ENCODE data around the gene PGM1. TPM values are rescaled to one million over a fixed set of nuclear protein-coding genes. Genes with fewer than 3 reads are reported as not detected.

Gene PGM1
- total RNA-seq, result 70.2 and 119 TPM in 2 replicates

GRCh38 chr1:63593303-63593885 lies at the start of gene PGM1:
PGM1 (plus strand) TSS chr1:63593411; CDS start chr1:63593489, 78 bp downstream.

Other genes starting within 250 kb of the PGM1 start
- 10.7 and 11.6 TPM in 2 replicates for gene ALG6, start 225.8 kb upstream of the PGM1 start, total RNA-seq
- 22.6 and 28.9 TPM in 2 replicates for gene ITGB3BP, start 70.2 kb upstream of the PGM1 start, total RNA-seq
- gene EFCAB7, start 69.9 kb upstream of the PGM1 start, total RNA-seq, result 5.2 and 15.8 TPM in 2 replicates
- gene ROR1, start 180.6 kb downstream of the PGM1 start, total RNA-seq, result 7.3 and 11.3 TPM in 2 replicates

Data from regular cardiac myocyte (primary cell).